ENCODE results near the gene LHFPL2. TPM values are rescaled to one million over a fixed set of nuclear protein-coding genes. Genes with fewer than 3 reads are reported as not detected.

Gene LHFPL2
- total and polyA plus RNA-seq, 4 donors = 6.5 to 49.4 (median 47.7) TPM

DNA sequence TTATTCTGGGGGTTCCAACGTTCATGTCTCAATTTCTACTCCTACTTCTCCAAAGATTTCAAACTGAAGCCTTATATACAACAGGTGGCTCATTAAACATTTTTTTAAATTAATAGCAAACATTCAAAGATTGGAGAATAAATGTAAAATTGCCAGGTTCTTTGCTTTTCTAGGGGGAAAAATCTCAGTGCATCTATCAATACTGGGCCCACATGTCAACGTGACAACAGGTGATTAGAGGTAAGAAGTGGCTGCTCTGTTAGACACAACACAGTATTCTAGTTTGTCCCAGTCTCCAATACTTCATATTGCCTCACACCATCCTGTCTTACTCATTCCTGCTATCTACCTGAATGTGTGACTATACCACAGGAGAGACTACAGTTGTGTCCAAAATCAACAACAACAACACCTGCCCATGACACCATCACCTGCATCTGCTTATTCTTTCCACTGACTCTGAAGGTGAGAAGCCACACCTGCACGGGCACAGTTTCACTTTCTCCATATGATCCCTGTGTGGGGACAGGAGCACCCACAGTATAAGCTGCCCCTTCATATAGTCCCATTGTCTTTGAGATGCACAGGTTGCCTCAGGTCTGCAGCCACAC lies 110.2 kb downstream of the LHFPL2 start:
- ATAC-seq (ENCODE audit: insufficient read depth, low FRiP score) = no peak
- no peaks in the 10 kb centered on the region for H3K9me3 ChIP-seq (ENCODE audit: control insufficient read depth in 4 of 4, insufficient read depth in 3 of 4, low read length in 3 of 4)
- peak overlapping the region in 1 of 2 donors; percentile 15 for H3K27ac ChIP-seq (ENCODE audit: low read depth in 1 of 2, low read length in 1 of 2)
- no peaks in the 10 kb centered on the region for H3K27me3 ChIP-seq (ENCODE audit: control insufficient read depth in 3 of 3, insufficient read depth in 3 of 3, low read length in 2 of 3)
- no peak overlapping the region for H3K4me3 ChIP-seq
- H3K9ac ChIP-seq (ENCODE audit: insufficient read depth in 1 of 2, low read length in 2 of 2) = no peak overlapping the region
- H3K36me3 ChIP-seq (ENCODE audit: control insufficient read depth in 4 of 4, insufficient read depth in 4 of 4, low read length in 4 of 4) = no peaks in the 10 kb centered on the region
- 83 to 92% methylated on average over 3 of the region's 3 CpGs for WGBS, 2 donors
- peaks cover 0 to 51% (median 10%) of the 10 kb centered on the region in 5 donors for H3K4me1 ChIP-seq (ENCODE audit: control insufficient read depth in 5 of 5, insufficient read depth in 5 of 5, low read length in 5 of 5)
- TF ChIP-seq, protein P1, sequence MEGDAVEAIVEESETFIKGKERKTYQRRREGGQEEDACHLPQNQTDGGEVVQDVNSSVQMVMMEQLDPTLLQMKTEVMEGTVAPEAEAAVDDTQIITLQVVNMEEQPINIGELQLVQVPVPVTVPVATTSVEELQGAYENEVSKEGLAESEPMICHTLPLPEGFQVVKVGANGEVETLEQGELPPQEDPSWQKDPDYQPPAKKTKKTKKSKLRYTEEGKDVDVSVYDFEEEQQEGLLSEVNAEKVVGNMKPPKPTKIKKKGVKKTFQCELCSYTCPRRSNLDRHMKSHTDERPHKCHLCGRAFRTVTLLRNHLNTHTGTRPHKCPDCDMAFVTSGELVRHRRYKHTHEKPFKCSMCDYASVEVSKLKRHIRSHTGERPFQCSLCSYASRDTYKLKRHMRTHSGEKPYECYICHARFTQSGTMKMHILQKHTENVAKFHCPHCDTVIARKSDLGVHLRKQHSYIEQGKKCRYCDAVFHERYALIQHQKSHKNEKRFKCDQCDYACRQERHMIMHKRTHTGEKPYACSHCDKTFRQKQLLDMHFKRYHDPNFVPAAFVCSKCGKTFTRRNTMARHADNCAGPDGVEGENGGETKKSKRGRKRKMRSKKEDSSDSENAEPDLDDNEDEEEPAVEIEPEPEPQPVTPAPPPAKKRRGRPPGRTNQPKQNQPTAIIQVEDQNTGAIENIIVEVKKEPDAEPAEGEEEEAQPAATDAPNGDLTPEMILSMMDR (IDR thresholded peaks at IDR 0.05; ENCODE audit: control extremely low read depth, extremely low read depth) = no peak
- no peak for DNase-seq

DNA sequence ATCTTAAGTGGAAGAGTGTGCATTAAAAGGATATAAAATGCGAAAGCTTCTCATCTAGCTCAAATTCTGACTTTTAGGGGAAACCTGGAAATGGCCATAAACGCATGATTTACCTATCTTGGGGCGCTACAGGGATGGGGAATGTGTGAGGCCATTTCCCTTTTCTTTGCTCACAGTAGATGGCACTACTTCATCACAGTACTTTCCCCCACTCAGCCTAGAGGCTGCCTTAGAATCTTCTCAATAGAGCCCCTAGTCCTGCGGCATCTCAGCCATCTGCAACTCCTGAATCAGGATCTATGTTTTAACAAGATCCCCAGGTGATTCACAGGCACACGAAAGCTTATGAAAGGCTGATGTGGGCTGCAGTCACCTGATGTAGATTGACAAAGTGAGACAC lies 110.8 kb downstream of the LHFPL2 start:
- H3K9me3 ChIP-seq (ENCODE audit: control insufficient read depth in 4 of 4, insufficient read depth in 3 of 4, low read length in 3 of 4) = no peaks in the 10 kb centered on the region
- 41 to 51% methylated on average over 5 of the region's 5 CpGs for WGBS, 2 donors
- H3K36me3 ChIP-seq (ENCODE audit: control insufficient read depth in 4 of 4, insufficient read depth in 4 of 4, low read length in 4 of 4) = no peaks in the 10 kb centered on the region
- H3K27ac ChIP-seq (ENCODE audit: low read depth in 1 of 2, low read length in 1 of 2) = no peak overlapping the region
- TF ChIP-seq, protein P1 (IDR thresholded peaks at IDR 0.05; ENCODE audit: control extremely low read depth, extremely low read depth) = peak; percentile 40
- H3K27me3 ChIP-seq (ENCODE audit: control insufficient read depth in 3 of 3, insufficient read depth in 3 of 3, low read length in 2 of 3) = no peaks in the 10 kb centered on the region
- ATAC-seq (ENCODE audit: insufficient read depth, low FRiP score) (no peak), DNase-seq (peak; percentile 49 to 82 (median 75))
- H3K9ac ChIP-seq (ENCODE audit: insufficient read depth in 1 of 2, low read length in 2 of 2) = no peak overlapping the region
- no peak overlapping the region for H3K4me3 ChIP-seq
- peaks cover 0 to 50% (median 10%) of the 10 kb centered on the region in 5 donors for H3K4me1 ChIP-seq (ENCODE audit: control insufficient read depth in 5 of 5, insufficient read depth in 5 of 5, low read length in 5 of 5)

DNA sequence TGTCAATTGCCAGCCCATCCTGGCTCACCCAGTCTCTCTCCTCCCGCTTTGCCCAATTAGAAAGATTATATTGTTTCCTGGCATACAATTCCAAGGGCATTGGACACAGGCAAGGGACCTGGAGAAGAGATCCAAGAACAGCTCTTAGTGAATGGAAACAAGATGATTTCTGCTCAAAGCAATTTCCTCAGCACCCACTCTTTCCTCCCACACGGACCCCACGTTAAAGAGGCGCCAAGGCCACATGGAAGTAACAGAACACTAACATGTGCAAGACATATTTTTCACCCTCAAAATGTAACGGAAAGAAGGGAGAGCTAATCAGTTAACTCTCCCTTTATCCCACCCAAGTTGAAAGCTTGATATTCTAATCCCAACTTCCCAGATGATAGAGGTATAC lies 111.2 kb downstream of the LHFPL2 start:
- DNase-seq = no peak
- WGBS, 2 donors = 70 to 83% methylated on average over 5 of the region's 5 CpGs
- no peaks in the 10 kb centered on the region for H3K36me3 ChIP-seq (ENCODE audit: control insufficient read depth in 4 of 4, insufficient read depth in 4 of 4, low read length in 4 of 4)

More for the DNA sequence above, 111.2 kb downstream of the LHFPL2 start:
- peaks cover 0 to 47% (median 10%) of the 10 kb centered on the region in 5 donors for H3K4me1 ChIP-seq (ENCODE audit: control insufficient read depth in 5 of 5, insufficient read depth in 5 of 5, low read length in 5 of 5)
- TF ChIP-seq, protein P1 (IDR thresholded peaks at IDR 0.05; ENCODE audit: control extremely low read depth, extremely low read depth) = no peak
- H3K9ac ChIP-seq (ENCODE audit: insufficient read depth in 1 of 2, low read length in 2 of 2) = no peak overlapping the region
- H3K9me3 ChIP-seq (ENCODE audit: control insufficient read depth in 4 of 4, insufficient read depth in 3 of 4, low read length in 3 of 4) = no peaks in the 10 kb centered on the region
- ATAC-seq (ENCODE audit: insufficient read depth, low FRiP score) = no peak
- no peak overlapping the region for H3K4me3 ChIP-seq
- H3K27ac ChIP-seq (ENCODE audit: low read depth in 1 of 2, low read length in 1 of 2) = no peak overlapping the region
- no peaks in the 10 kb centered on the region for H3K27me3 ChIP-seq (ENCODE audit: control insufficient read depth in 3 of 3, insufficient read depth in 3 of 3, low read length in 2 of 3)
